ENCODE data around the gene SCFD2.

DNA sequence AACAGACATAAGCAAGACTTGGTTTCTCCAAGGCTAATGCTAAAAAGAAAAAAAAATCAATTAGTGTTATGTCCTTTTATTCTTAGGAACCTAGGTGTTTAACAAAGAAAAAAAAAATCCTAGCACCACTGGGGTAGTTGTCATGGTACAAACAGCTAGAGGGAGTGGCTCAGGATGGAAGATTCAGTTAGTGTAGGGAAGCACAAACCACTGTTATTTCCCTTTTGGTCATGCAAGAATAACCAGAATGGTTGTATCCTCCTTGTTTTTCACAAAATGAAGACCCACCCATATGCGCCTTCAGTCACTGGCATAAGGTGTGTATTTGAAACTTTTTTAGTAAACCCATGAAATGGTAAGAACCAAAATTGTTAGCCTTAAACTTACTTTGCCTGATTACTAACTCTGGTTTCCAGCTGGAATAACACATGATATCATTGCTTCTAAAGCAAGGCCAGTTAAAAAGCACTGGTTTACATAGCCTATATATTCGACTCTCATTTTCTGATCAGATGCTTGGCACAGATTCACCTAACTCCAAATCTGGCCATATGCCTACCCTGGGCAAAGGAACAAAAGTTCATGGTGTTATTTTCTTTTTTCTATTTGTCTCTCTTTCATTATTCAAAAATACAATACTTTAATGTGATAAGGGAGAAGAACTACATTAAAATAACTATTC is 132.6 kb downstream of the SCFD2 start:
- no peak for TF ChIP-seq MYC (IDR thresholded peaks at IDR 0.05; ENCODE audit: low read depth, low read length)
- TF ChIP-seq POLR2AphosphoS5 (IDR thresholded peaks at IDR 0.05; ENCODE audit: insufficient read depth, low read depth, low read length), result no peak
- no peak for TF ChIP-seq EZH2 (IDR thresholded peaks at IDR 0.05; ENCODE audit: borderline replicate concordance, low read depth, low read length, severe bottlenecking)
- no peak for TF ChIP-seq CTCF (IDR thresholded peaks at IDR 0.05; ENCODE audit: extremely low read depth in 1 of 2, insufficient read depth in 1 of 2, low read depth in 1 of 2, low read length in 2 of 2)
- no peak for TF ChIP-seq POLR2A (IDR thresholded peaks at IDR 0.05; ENCODE audit: low read depth, low read length)
- TF ChIP-seq JUN (IDR thresholded peaks at IDR 0.05; ENCODE audit: borderline replicate concordance, insufficient read depth, insufficient read length, low read depth), result no peak
